K562 (cell line): ENCODE results near the gene HEATR1. TPM values are rescaled to one million over a fixed set of nuclear protein-coding genes. Genes with fewer than 3 reads are reported as not detected.

Source experiments
- ATAC-seq: fragments of 200-7000 bp; cut with Tn5 transposase; 3 replicates; pipeline ENCODE4 v1.9.1; 2020; ENCODE audit warnings: moderate library complexity
- BruUV-seq: library from RNA; stranded (reverse); fragments of 400-500 nt; replicated peaks from 2 replicates; lab custom pipeline; 2021; lab: Mats Ljungman, UMichigan
- CTCF ChIA-PET: fragments of 300-600 bp; formaldehyde crosslinking; extraction: SDS; loops from one replicate; lab custom pipeline; 2021; ENCODE audit warnings: low intra/inter-chr PET ratio; lab: Yijun Ruan, JAX
- POLR2A ChIA-PET: fragments of 300-600, 350-650 bp; sonication (Branson Sonifier 250); formaldehyde crosslinking; extraction: SDS; loops from one replicate; lab custom pipeline; 2021; ENCODE audit warnings: antibody characterized with exemption, inconsistent platforms; lab: Yijun Ruan, JAX
- DNase-seq, 4 experiments: peaks; one replicate each; pipeline versions ENCODE4 v3.0.0 to v3.0.0-alpha.2; 2011 to 2018; ENCODE audit warnings: low spot score in 3 of 4, mixed read lengths in 3 of 4; ENCODE audit errors: extremely low read depth in 1 of 4
- FAIRE-seq: peaks from 2 replicates; lab custom pipeline; 2011; peaks lifted over from hg19 to GRCh38; lab: Jason Lieb, UNC
- H2AFZ ChIP-seq: 2 replicates; pipeline ENCODE4 v1.6.0; 2011; ENCODE audit warnings: low read depth, low read length, control low read depth, inconsistent platforms
- H3K27ac ChIP-seq: fragments of 200-600 bp; 3 replicates; pipeline ENCODE4 v1.8.0; 2011; ENCODE audit warnings: low read depth, mild to moderate bottlenecking, control low read depth, inconsistent platforms, low read length, moderate library complexity, mixed read lengths; ENCODE audit errors: extremely low read depth
- H3K27me3 ChIP-seq, 2 experiments: fragments of 300-600 bp in 1 of 2; 2 replicates in 1 of 2; 3 replicates in 1 of 2; pipeline versions ENCODE4 v1.6.0 to v1.8.0; 2011; ENCODE audit warnings: inconsistent platforms in 2 of 2, low read length in 2 of 2, mild to moderate bottlenecking in 1 of 2, mixed read lengths in 1 of 2, moderate library complexity in 1 of 2; ENCODE audit not compliant: control insufficient read depth in 2 of 2, insufficient read depth in 2 of 2
- H3K36me3 ChIP-seq: fragments of 300-600 bp; 3 replicates; pipeline ENCODE4 v1.8.0; 2011; ENCODE audit warnings: mild to moderate bottlenecking, low read length, inconsistent platforms; ENCODE audit not compliant: control insufficient read depth, insufficient read depth
- H3K4me1 ChIP-seq, 2 experiments: fragments of 200-600 bp in 1 of 2; replicated peaks in 1 of 2; 2 replicates in 1 of 2; 3 replicates in 1 of 2; pipeline versions ENCODE4 v1.5.1 to v1.8.0; 2011; ENCODE audit warnings: inconsistent platforms in 2 of 2, low read length in 2 of 2, mild to moderate bottlenecking in 1 of 2, mixed read lengths in 1 of 2, moderate library complexity in 1 of 2; ENCODE audit not compliant: control insufficient read depth in 2 of 2, insufficient read depth in 2 of 2
- H3K4me2 ChIP-seq: 2 replicates; pipeline ENCODE4 v1.6.1; 2011; ENCODE audit warnings: low read length, control low read depth, inconsistent platforms, mixed read lengths; ENCODE audit not compliant: insufficient read depth
- H3K4me3 ChIP-seq: fragments of 200-600 bp; sonication (generic), shearing (Covaris generic); 2 replicates; pipeline ENCODE4 v1.5.1; 2016; ENCODE audit warnings: control low read depth, inconsistent platforms
- H3K79me2 ChIP-seq: fragments of 200-600 bp; 3 replicates; pipeline ENCODE4 v1.8.0; 2011; ENCODE audit warnings: low read length, inconsistent platforms; ENCODE audit not compliant: control insufficient read depth, insufficient read depth
- H3K9ac ChIP-seq, 2 experiments: 2 replicates each; pipeline versions ENCODE4 v1.6.0 to v1.6.1; 2011; ENCODE audit warnings: low read depth in 2 of 2, low read length in 2 of 2, control low read depth in 1 of 2, inconsistent platforms in 1 of 2, mild to moderate bottlenecking in 1 of 2, mixed read lengths in 1 of 2; ENCODE audit not compliant: insufficient read depth in 1 of 2
- H3K9me1 ChIP-seq: one replicate; pipeline ENCODE4 v1.6.0; 2011; ENCODE audit warnings: inconsistent platforms, mild to moderate bottlenecking, low read length, moderate library complexity; ENCODE audit not compliant: control insufficient read depth, insufficient read depth
- H3K9me3 ChIP-seq: replicated peaks from 2 replicates; pipeline ENCODE4 v1.5.1; 2011; ENCODE audit warnings: low read depth, low read length, inconsistent platforms; ENCODE audit not compliant: control insufficient read depth, insufficient read depth
- H4K20me1 ChIP-seq: replicated peaks from 2 replicates; pipeline ENCODE4 v1.6.1; 2011; ENCODE audit warnings: low read length, inconsistent platforms, mixed read lengths; ENCODE audit not compliant: control insufficient read depth, insufficient read depth
- CBFA2T2 ChIP-seq: fragments of 450-650 bp; conservative IDR thresholded peaks from 2 replicates; pipeline ENCODE4 v1.6.1; 2017; ENCODE audit warnings: mild to moderate bottlenecking
- CTCF ChIP-seq, 3 experiments: IDR thresholded peaks in 2 of 3; conservative IDR thresholded peaks in 1 of 3; 2 replicates each; pipeline ENCODE4 v1.5.1; 2011 to 2012; ENCODE audit warnings: low read length in 3 of 3, mild to moderate bottlenecking in 3 of 3, control low read depth in 2 of 3, improper control_type of control experiment in 1 of 3, inconsistent platforms in 1 of 3, low read depth in 1 of 3, mixed read lengths in 1 of 3, moderate library complexity in 1 of 3; ENCODE audit not compliant: insufficient read depth in 2 of 3
- ETV1 ChIP-seq: fragments of 450-650 bp; conservative IDR thresholded peaks from 2 replicates; pipeline ENCODE4 v1.6.1; 2016; ENCODE audit warnings: missing genetic modification characterization, control low read depth, low read depth, missing compliant biosample characterization
- OTX1 ChIP-seq: fragments of 450-650 bp; formaldehyde crosslinking; IDR thresholded peaks from 2 replicates; pipeline ENCODE4 v1.4.0; 2022; ENCODE audit warnings: mild to moderate bottlenecking
- POLR2G ChIP-seq: fragments of 200-400 bp; formaldehyde crosslinking; IDR thresholded peaks from 2 replicates; pipeline ENCODE4 v1.6.1; 2017; ENCODE audit warnings: low read depth, mild to moderate bottlenecking, antibody characterized with exemption, low read length, moderate library complexity
- TRIM24 ChIP-seq, 2 experiments: fragments of 450-650 bp; IDR thresholded peaks; 2 replicates each; pipeline ENCODE4 v1.6.1; 2016
- ZBTB34 ChIP-seq: fragments of 250-450 bp; sonication (Bioruptor Pico); IDR thresholded peaks from 2 replicates; pipeline ENCODE4 v1.8.0; 2021; ENCODE audit warnings: mild to moderate bottlenecking, moderate library complexity
- ZBTB43 ChIP-seq: sonication (generic); formaldehyde crosslinking; IDR thresholded peaks from 2 replicates; pipeline ENCODE4 v1.8.0; 2023; ENCODE audit warnings: mild to moderate bottlenecking, missing genetic modification reagents
- WGBS: fragments of 100-300 bp; shearing (Covaris generic); methylation state at CpG from one replicate; pipeline ENCODE4 v1.1.6; 2016; ENCODE audit warnings: low coverage, mixed read lengths; ENCODE audit not compliant: insufficient coverage; ENCODE audit errors: missing lambda C conversion rate; 5-methylcytosine and 5-hydroxymethylcytosine counted together
- in situ Hi-C: fragments of 300-500 bp; cut with MboI; formaldehyde crosslinking; loops from 4 replicates; pipeline ENCODE4 v1.15.0; 2018; ENCODE audit warnings: inconsistent platforms, mixed read lengths
- intact Hi-C: fragments of 100-400 bp; cut with micrococcal nuclease; formaldehyde crosslinking; loops from 2 replicates; pipeline ENCODE4 v1.14.2; 2022
- polyA plus RNA-seq, 8 experiments: library from polyadenylated mRNA; depleted of rRNA in 4 of 8; stranded (reverse) in 5 of 8; unstranded in 3 of 8; fragments of >200 nt; fragmentation: Nextera tagmentation in 2 of 8; fragmentation: Illumina TruSeq in 1 of 8; extraction: Ambion mirVana in 2 of 8; extraction: Trizol in 1 of 8; gene quantifications; 2 replicates each; pipeline versions ENCODE4 v1.2.1 to v1.2.3, GENCODE V29; 2011 to 2014; ENCODE audit warnings: inconsistent platforms in 1 of 8, missing spikeins in 1 of 8
- total RNA-seq, 7 experiments: library from RNA; depleted of rRNA in 6 of 7; stranded (reverse); fragments of >200 nt in 6 of 7; fragmentation: Illumina TruSeq in 2 of 7; extraction: Trizol in 2 of 7; gene quantifications; 2 replicates each; pipeline versions ENCODE4 v1.2.1 to v1.2.3, GENCODE V29; 2011 to 2021; ENCODE audit warnings: low replicate concordance in 1 of 7

The HEATR1 gene
- total and polyA plus RNA-seq, 9 of the 15 experiments (the other 6 are each of a cell fraction or from before 2014, with no cell fraction given) = 28.3 to 108 (median 50.9) TPM

GRCh38 chr1:236543065-236543669 lies 61.1 kb downstream of the HEATR1 start:
- Histone ChIP-seq H3K4me2 (no peak overlapping the region), H3K9me1 (no peaks in the 10 kb centered on the region), H3K27me3 (no peaks in the 10 kb centered on the region), H4K20me1 (no peaks in the 10 kb centered on the region), H3K79me2 (no peaks in the 10 kb centered on the region), H2AFZ (no peak overlapping the region), H3K4me3 (no peak overlapping the region), H3K9ac (no peak overlapping the region), H3K9me3 (no peaks in the 10 kb centered on the region), H3K36me3 (peaks cover 99% of the 10 kb centered on the region), H3K4me1 (no peaks in the 10 kb centered on the region), H3K27ac (no peak overlapping the region)
- TF ChIP-seq ZBTB43 = no peak
- TF ChIP-seq ZBTB34 = no peak
- peak; percentile 20; the same call in 1 of the 2 replicates for TF ChIP-seq POLR2G
- no peak for TF ChIP-seq ETV1 (tag)
- TF ChIP-seq CBFA2T2 = no peak
- no peak for TF ChIP-seq TRIM24 (IDR thresholded peaks at IDR 0.05)
- peak in 2 of 3 experiments; percentile 26 to 31; a peak in 2 of 6 replicates for TF ChIP-seq CTCF (IDR thresholded peaks at IDR 0.05 in 2 of 3, conservative IDR thresholded peaks at IDR 0.05 in 1 of 3; ENCODE audit: insufficient read depth in 2 of 3, low read depth in 1 of 3, low read length in 3 of 3)
- no peak for TF ChIP-seq OTX1 (CRISPR knock-in tag)
- 79% methylated on average over 15 of the region's 16 CpGs for WGBS
- peak; percentile 74 for ATAC-seq
- in situ Hi-C loops = no loop called here
- ChIA-PET POLR2A (interaction anchor here (0.8 kb wide), 1 partner anchor 12 kb away, joined by 4 read pairs; no protein-coding TSS in a partner anchor), CTCF (no interaction called here)
- peak in 1 of 4 experiments; percentile 19 for DNase-seq
- FAIRE-seq = no peak
- intact Hi-C loops = no loop called here
- no TSS peak for BruUV-seq
